T-helper 1 cell treated with Interleukin-12 subunit alpha and Interleukin-12 subunit beta and Interleukin-4 antibody, amounts not matched to agents 30 μg/mL and 1 μg/mL, for 36 hours (primary cell): ENCODE data around the gene CASP5.
A peak's percentile ranks its signal among the peaks of the same experiment; 100 is the strongest.
"Not testable (repeated sequence)": the region's sequence is repeated elsewhere in the genome, so short reads cannot be mapped to it uniquely, and the experiment has no call there.

Experiments used
- H3K27ac Mint-ChIP-seq: one replicate; pipeline ENCODE4 v1.8.0; 2021; ENCODE audit warnings: mild to moderate bottlenecking, mixed read lengths
- H3K27me3 Mint-ChIP-seq: one replicate; pipeline ENCODE4 v1.8.0; 2021; ENCODE audit warnings: low read depth, mixed read lengths
- H3K36me3 Mint-ChIP-seq: one replicate; pipeline ENCODE4 v1.8.0; 2021; ENCODE audit warnings: low read depth, mixed read lengths
- H3K4me1 Mint-ChIP-seq: one replicate; pipeline ENCODE4 v1.8.0; 2021; ENCODE audit warnings: low read depth, mixed read lengths
- H3K4me3 Mint-ChIP-seq: one replicate; pipeline ENCODE4 v1.8.0; 2021; ENCODE audit warnings: mild to moderate bottlenecking, moderate library complexity, mixed read lengths
- H3K9me3 Mint-ChIP-seq: one replicate; pipeline ENCODE4 v1.8.0; 2021; ENCODE audit warnings: mixed read lengths

Gene CASP5

GRCh38 chr11:105023003-105023402, at the start of gene CASP5:
Gene CASP5, minus strand, starts transcription at chr11:105023168. Its CDS starts 32 bp downstream, at chr11:105023136.
- H3K9me3 Mint-ChIP-seq: no peaks in the 10 kb centered on the region
- peaks cover 5% of the 10 kb centered on the region for H3K4me1 Mint-ChIP-seq
- H3K36me3 Mint-ChIP-seq: peaks cover 29% of the 10 kb centered on the region
- no peak within 1 kb of the TSS for H3K27ac Mint-ChIP-seq
- no peak within 1 kb of the TSS for H3K4me3 Mint-ChIP-seq
- H3K27me3 Mint-ChIP-seq: no peaks in the 10 kb centered on the region

GRCh38 chr11:105072080-105072479, 49.1 kb upstream of the CASP5 start:
- H3K36me3 Mint-ChIP-seq, H3K9me3 Mint-ChIP-seq, H3K4me3 Mint-ChIP-seq, H3K27ac Mint-ChIP-seq: not testable (repeated sequence)
- Mint-ChIP-seq H3K4me1 (peaks cover 14% of the 10 kb centered on the region), H3K27me3 (peaks cover 21% of the 10 kb centered on the region)

- H3K36me3 Mint-ChIP-seq: peaks cover 3% of the 10 kb centered on the region
- no peaks in the 10 kb centered on the region for H3K9me3 Mint-ChIP-seq
- peaks cover 14% of the 10 kb centered on the region for H3K4me1 Mint-ChIP-seq
- peak overlapping the region; percentile 91 for H3K27ac Mint-ChIP-seq
- peak overlapping the region; percentile 90 for H3K4me3 Mint-ChIP-seq
- peaks cover 21% of the 10 kb centered on the region for H3K27me3 Mint-ChIP-seq
Observed at GRCh38 chr11:105071089-105071732, 48.2 kb upstream of the CASP5 start.

GRCh38 chr11:105070306-105070705, 47.3 kb upstream of the CASP5 start:
- peaks cover 15% of the 10 kb centered on the region for H3K27me3 Mint-ChIP-seq
- H3K27ac Mint-ChIP-seq: no peak overlapping the region
- H3K36me3 Mint-ChIP-seq: peaks cover 5% of the 10 kb centered on the region
- H3K4me1 Mint-ChIP-seq: peaks cover 14% of the 10 kb centered on the region
- no peaks in the 10 kb centered on the region for H3K9me3 Mint-ChIP-seq
- peak overlapping the region; percentile 90 for H3K4me3 Mint-ChIP-seq

- H3K9me3 Mint-ChIP-seq, H3K36me3 Mint-ChIP-seq, H3K27me3 Mint-ChIP-seq, H3K27ac Mint-ChIP-seq: not testable (repeated sequence)
- H3K4me1 Mint-ChIP-seq: peaks cover 14% of the 10 kb centered on the region
- peak overlapping the region; percentile 90 for H3K4me3 Mint-ChIP-seq
Observed at GRCh38 chr11:105069749-105070148, 46.8 kb upstream of the CASP5 start.

- not testable (repeated sequence) for H3K27ac Mint-ChIP-seq, H3K4me1 Mint-ChIP-seq, H3K9me3 Mint-ChIP-seq, H3K4me3 Mint-ChIP-seq, H3K27me3 Mint-ChIP-seq
- peaks cover 12% of the 10 kb centered on the region for H3K36me3 Mint-ChIP-seq
Observed at GRCh38 chr11:105063245-105063941, 40.4 kb upstream of the CASP5 start.

- Mint-ChIP-seq H3K27me3 (peaks cover 6% of the 10 kb centered on the region), H3K36me3 (peaks cover 3% of the 10 kb centered on the region), H3K4me3 (no peak overlapping the region), H3K4me1 (no peaks in the 10 kb centered on the region), H3K9me3 (no peaks in the 10 kb centered on the region), H3K27ac (no peak overlapping the region)
Observed at GRCh38 chr11:105057432-105057831, 34.5 kb upstream of the CASP5 start.

- peaks cover 3% of the 10 kb centered on the region for H3K36me3 Mint-ChIP-seq
- peaks cover 6% of the 10 kb centered on the region for H3K27me3 Mint-ChIP-seq
- H3K9me3 Mint-ChIP-seq: no peaks in the 10 kb centered on the region
- H3K4me3 Mint-ChIP-seq: no peak overlapping the region
- H3K4me1 Mint-ChIP-seq: no peaks in the 10 kb centered on the region
- no peak overlapping the region for H3K27ac Mint-ChIP-seq
Observed at GRCh38 chr11:105056446-105056845, 33.5 kb upstream of the CASP5 start.

- no peak overlapping the region for H3K27ac Mint-ChIP-seq
Observed at GRCh38 chr11:105054723-105055493, 31.9 kb upstream of the CASP5 start.

GRCh38 chr11:105052487-105052886, 29.5 kb upstream of the CASP5 start:
- H3K27me3 Mint-ChIP-seq: peaks cover 6% of the 10 kb centered on the region
- no peak overlapping the region for H3K4me3 Mint-ChIP-seq
- peaks cover 2% of the 10 kb centered on the region for H3K36me3 Mint-ChIP-seq
- H3K4me1 Mint-ChIP-seq: no peaks in the 10 kb centered on the region
- no peak overlapping the region for H3K27ac Mint-ChIP-seq
- H3K9me3 Mint-ChIP-seq: no peaks in the 10 kb centered on the region

More at GRCh38 chr11:105054723-105055493, 31.9 kb upstream of the CASP5 start:
- Mint-ChIP-seq H3K27me3 (peaks cover 6% of the 10 kb centered on the region), H3K4me1 (no peaks in the 10 kb centered on the region), H3K36me3 (no peaks in the 10 kb centered on the region), H3K4me3 (no peak overlapping the region), H3K9me3 (no peaks in the 10 kb centered on the region)

- Mint-ChIP-seq H3K4me1 (no peaks in the 10 kb centered on the region), H3K9me3 (no peaks in the 10 kb centered on the region), H3K36me3 (peaks cover 2% of the 10 kb centered on the region), H3K27me3 (peaks cover 6% of the 10 kb centered on the region), H3K4me3 (no peak overlapping the region), H3K27ac (no peak overlapping the region)
Observed at GRCh38 chr11:105051559-105051958, 28.6 kb upstream of the CASP5 start.

GRCh38 chr11:105049481-105049880, 26.5 kb upstream of the CASP5 start:
- H3K27ac Mint-ChIP-seq: no peak overlapping the region
- peaks cover 8% of the 10 kb centered on the region for H3K4me1 Mint-ChIP-seq
- peaks cover 6% of the 10 kb centered on the region for H3K36me3 Mint-ChIP-seq
- H3K9me3 Mint-ChIP-seq: no peaks in the 10 kb centered on the region
- H3K27me3 Mint-ChIP-seq: no peaks in the 10 kb centered on the region
- no peak overlapping the region for H3K4me3 Mint-ChIP-seq

- H3K9me3 Mint-ChIP-seq: no peaks in the 10 kb centered on the region
- peaks cover 18% of the 10 kb centered on the region for H3K36me3 Mint-ChIP-seq
- H3K4me1 Mint-ChIP-seq: peaks cover 29% of the 10 kb centered on the region
- no peak overlapping the region for H3K27ac Mint-ChIP-seq
- H3K27me3 Mint-ChIP-seq: no peaks in the 10 kb centered on the region
- no peak overlapping the region for H3K4me3 Mint-ChIP-seq
Observed at GRCh38 chr11:105046898-105047579, 24.1 kb upstream of the CASP5 start.

GRCh38 chr11:105045676-105046296, 22.8 kb upstream of the CASP5 start:
- Mint-ChIP-seq H3K27ac (peak overlapping the region; percentile 64), H3K4me3 (peak overlapping the region; percentile 70), H3K9me3 (no peaks in the 10 kb centered on the region), H3K36me3 (peaks cover 29% of the 10 kb centered on the region), H3K27me3 (no peaks in the 10 kb centered on the region), H3K4me1 (peaks cover 38% of the 10 kb centered on the region)
